ENCODE results near the gene LRRC23.
A peak's percentile ranks its signal among the peaks of the same experiment; 100 is the strongest.
"Not testable (repeated sequence)": the region's sequence is repeated elsewhere in the genome, so short reads cannot be mapped to it uniquely, and the experiment has no call there.

Gene LRRC23

GRCh38 chr12:6869049-6870021, 35.3 kb upstream of the LRRC23 start:
- peak overlapping the region; percentile 80 for H3K4me3 ChIP-seq (ENCODE audit: low read depth, low read length)
- TF ChIP-seq, protein P1, sequence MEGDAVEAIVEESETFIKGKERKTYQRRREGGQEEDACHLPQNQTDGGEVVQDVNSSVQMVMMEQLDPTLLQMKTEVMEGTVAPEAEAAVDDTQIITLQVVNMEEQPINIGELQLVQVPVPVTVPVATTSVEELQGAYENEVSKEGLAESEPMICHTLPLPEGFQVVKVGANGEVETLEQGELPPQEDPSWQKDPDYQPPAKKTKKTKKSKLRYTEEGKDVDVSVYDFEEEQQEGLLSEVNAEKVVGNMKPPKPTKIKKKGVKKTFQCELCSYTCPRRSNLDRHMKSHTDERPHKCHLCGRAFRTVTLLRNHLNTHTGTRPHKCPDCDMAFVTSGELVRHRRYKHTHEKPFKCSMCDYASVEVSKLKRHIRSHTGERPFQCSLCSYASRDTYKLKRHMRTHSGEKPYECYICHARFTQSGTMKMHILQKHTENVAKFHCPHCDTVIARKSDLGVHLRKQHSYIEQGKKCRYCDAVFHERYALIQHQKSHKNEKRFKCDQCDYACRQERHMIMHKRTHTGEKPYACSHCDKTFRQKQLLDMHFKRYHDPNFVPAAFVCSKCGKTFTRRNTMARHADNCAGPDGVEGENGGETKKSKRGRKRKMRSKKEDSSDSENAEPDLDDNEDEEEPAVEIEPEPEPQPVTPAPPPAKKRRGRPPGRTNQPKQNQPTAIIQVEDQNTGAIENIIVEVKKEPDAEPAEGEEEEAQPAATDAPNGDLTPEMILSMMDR (IDR thresholded peaks at IDR 0.05; ENCODE audit: low read depth, low read length) = peak; percentile 82

- H3K4me3 ChIP-seq (ENCODE audit: low read depth, low read length) = not testable (repeated sequence)
These were observed 34.3 kb upstream of the LRRC23 start for GRCh38 chr12:6870304-6870703.

GRCh38 chr12:6871052-6871957, 33.3 kb upstream of the LRRC23 start:
- TF ChIP-seq, protein P1 (IDR thresholded peaks at IDR 0.05; ENCODE audit: low read depth, low read length) = no peak
- H3K4me3 ChIP-seq (ENCODE audit: low read depth, low read length) = peak overlapping the region; percentile 69

DNA sequence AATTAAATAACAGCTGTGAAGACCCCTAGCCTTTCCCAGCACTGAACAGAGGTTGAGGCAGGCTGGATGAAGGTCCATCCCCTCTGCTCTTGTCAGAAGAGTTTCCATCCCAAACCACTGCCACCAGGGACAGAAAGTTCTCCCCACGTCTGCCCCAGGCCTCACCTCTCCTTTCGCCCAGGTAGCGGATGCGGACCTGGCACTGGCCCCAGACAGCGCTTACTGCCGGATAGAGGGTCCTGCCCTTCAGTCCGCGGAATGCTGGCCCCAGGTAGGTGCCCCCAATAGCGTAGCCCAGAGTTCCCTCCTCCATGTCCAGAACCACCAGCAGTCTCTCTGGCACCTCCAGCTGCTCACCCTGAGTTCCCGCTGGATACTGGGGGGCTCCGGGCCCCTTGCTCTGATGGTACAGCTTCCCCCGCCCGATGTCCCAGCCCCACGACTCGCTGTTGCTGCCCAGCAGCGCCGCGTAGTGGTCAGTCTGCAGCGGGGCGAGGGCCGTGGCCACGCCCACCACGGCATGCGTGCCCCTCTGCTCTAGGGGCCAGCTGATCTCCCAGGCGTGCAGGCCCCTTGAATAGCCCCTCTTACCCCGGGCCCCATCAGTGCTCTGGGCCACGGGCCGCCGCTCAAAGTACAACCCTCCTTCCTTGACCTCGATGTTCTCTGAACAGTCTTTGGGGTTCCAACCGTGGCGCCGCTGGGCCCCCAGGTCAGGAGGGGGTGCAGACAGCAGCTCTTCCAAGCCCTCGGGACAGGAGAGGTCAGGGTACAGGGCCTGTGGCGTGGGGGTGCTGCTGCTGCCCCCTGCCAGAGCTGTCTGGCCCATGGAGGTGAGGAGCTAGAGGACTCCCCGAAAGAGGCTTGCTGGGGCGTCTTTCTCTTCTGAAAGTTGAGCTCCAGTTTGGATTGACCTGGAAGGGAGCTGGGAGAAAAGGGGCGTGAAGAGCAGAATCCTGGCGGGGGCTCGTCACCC, 32.3 kb upstream of the LRRC23 start:
- peak overlapping the region; percentile 69 for H3K4me3 ChIP-seq (ENCODE audit: low read depth, low read length)
- TF ChIP-seq, protein P1 (IDR thresholded peaks at IDR 0.05; ENCODE audit: low read depth, low read length) = peak; percentile 95

- peak within 1 kb of the TSS; percentile 69 for H3K4me3 ChIP-seq (ENCODE audit: low read depth, low read length)
- TF ChIP-seq, protein P1 (IDR thresholded peaks at IDR 0.05; ENCODE audit: low read depth, low read length) = no peak
These were observed 31.3 kb upstream of the LRRC23 start, which contains the start of gene SPSB2 for GRCh38 chr12:6873094-6874014. Gene SPSB2 (minus strand): TSS chr12:6873303. CDS start chr12:6872901, 402 bp downstream.

- H3K4me3 ChIP-seq (ENCODE audit: low read depth, low read length) = peak overlapping the region; percentile 69
These were observed 30.6 kb upstream of the LRRC23 start for GRCh38 chr12:6874015-6874368.

- H3K4me3 ChIP-seq (ENCODE audit: low read depth, low read length) = not testable (repeated sequence)
These were observed 24.8 kb upstream of the LRRC23 start for GRCh38 chr12:6879824-6880223.

Measured in WI38 (cell line).